ENCODE results near the gene ITGB1BP1.

ITGB1BP1 gene

GRCh38 chr2:9388950-9389911 is 34.1 kb downstream of the ITGB1BP1 start:
- H3K27me3 ChIP-seq (ENCODE audit: insufficient read depth, low read length) = no peaks in the 10 kb centered on the region
- H3K4me3 ChIP-seq (ENCODE audit: low read length) = no peak overlapping the region
- no peak overlapping the region for H3K27ac ChIP-seq (ENCODE audit: low read depth, low read length)
- no peaks in the 10 kb centered on the region for H3K9me3 ChIP-seq (ENCODE audit: insufficient read depth, low read depth, low read length)
- no peak overlapping the region for H3K9ac ChIP-seq (ENCODE audit: low read depth, low read length)
- 90% methylated on average over 28 of the region's 28 CpGs for WGBS
- H3K4me1 ChIP-seq (ENCODE audit: insufficient read depth, low read length) = peaks cover 15% of the 10 kb centered on the region; the same call in 1 of the 2 replicates
- peaks cover 25% of the 10 kb centered on the region; the same call in 1 of the 2 replicates for H3K36me3 ChIP-seq (ENCODE audit: insufficient read depth, low read length)

GRCh38 chr2:9388199-9388681 is 35.1 kb downstream of the ITGB1BP1 start:
- no peak overlapping the region for H3K27ac ChIP-seq (ENCODE audit: low read depth, low read length)
- peaks cover 10% of the 10 kb centered on the region; the same call in 1 of the 2 replicates for H3K4me1 ChIP-seq (ENCODE audit: insufficient read depth, low read length)
- no peak overlapping the region for H3K4me3 ChIP-seq (ENCODE audit: low read length)
- WGBS = 96% methylated on average over 11 of the region's 11 CpGs
- no peaks in the 10 kb centered on the region for H3K9me3 ChIP-seq (ENCODE audit: insufficient read depth, low read depth, low read length)
- peaks cover 24% of the 10 kb centered on the region; the same call in 1 of the 2 replicates for H3K36me3 ChIP-seq (ENCODE audit: insufficient read depth, low read length)
- H3K9ac ChIP-seq (ENCODE audit: low read depth, low read length) = no peak overlapping the region
- H3K27me3 ChIP-seq (ENCODE audit: insufficient read depth, low read length) = no peaks in the 10 kb centered on the region

- Histone ChIP-seq H3K27me3 (ENCODE audit: insufficient read depth, low read length) (no peaks in the 10 kb centered on the region), H3K36me3 (ENCODE audit: insufficient read depth, low read length) (peaks cover 27% of the 10 kb centered on the region), H3K9me3 (ENCODE audit: insufficient read depth, low read depth, low read length) (no peaks in the 10 kb centered on the region), H3K9ac (ENCODE audit: low read depth, low read length) (no peak overlapping the region), H3K27ac (ENCODE audit: low read depth, low read length) (no peak overlapping the region), H3K4me1 (ENCODE audit: insufficient read depth, low read length) (no peaks in the 10 kb centered on the region), H3K4me3 (ENCODE audit: low read length) (no peak overlapping the region)
- WGBS = 93% methylated on average over 6 of the region's 6 CpGs
Observed at GRCh38 chr2:9385841-9386240, 37.5 kb downstream of the ITGB1BP1 start.

GRCh38 chr2:9384521-9384920 is 38.8 kb downstream of the ITGB1BP1 start:
- WGBS = 97% methylated on average over 4 of the region's 4 CpGs
- Histone ChIP-seq H3K4me3 (ENCODE audit: low read length) (no peak overlapping the region), H3K36me3 (ENCODE audit: insufficient read depth, low read length) (peaks cover 25% of the 10 kb centered on the region), H3K27ac (ENCODE audit: low read depth, low read length) (no peak overlapping the region), H3K27me3 (ENCODE audit: insufficient read depth, low read length) (no peaks in the 10 kb centered on the region), H3K4me1 (ENCODE audit: insufficient read depth, low read length) (no peaks in the 10 kb centered on the region), H3K9me3 (ENCODE audit: insufficient read depth, low read depth, low read length) (no peaks in the 10 kb centered on the region), H3K9ac (ENCODE audit: low read depth, low read length) (no peak overlapping the region)

GRCh38 chr2:9382604-9383235 is 40.6 kb downstream of the ITGB1BP1 start:
- no peak overlapping the region for H3K4me3 ChIP-seq (ENCODE audit: low read length)
- H3K4me1 ChIP-seq (ENCODE audit: insufficient read depth, low read length) = peaks cover 10% of the 10 kb centered on the region
- H3K36me3 ChIP-seq (ENCODE audit: insufficient read depth, low read length) = peaks cover 28% of the 10 kb centered on the region
- no peak overlapping the region for H3K9ac ChIP-seq (ENCODE audit: low read depth, low read length)
- H3K9me3 ChIP-seq (ENCODE audit: insufficient read depth, low read depth, low read length) = no peaks in the 10 kb centered on the region
- WGBS = 97% methylated on average over 6 of the region's 6 CpGs
- H3K27me3 ChIP-seq (ENCODE audit: insufficient read depth, low read length) = no peaks in the 10 kb centered on the region
- H3K27ac ChIP-seq (ENCODE audit: low read depth, low read length) = no peak overlapping the region

- H3K4me3 ChIP-seq (ENCODE audit: low read length) = no peak overlapping the region
- WGBS = 93% methylated on average over 18 of the region's 18 CpGs
- H3K27ac ChIP-seq (ENCODE audit: low read depth, low read length) = no peak overlapping the region
- no peaks in the 10 kb centered on the region for H3K27me3 ChIP-seq (ENCODE audit: insufficient read depth, low read length)
- H3K36me3 ChIP-seq (ENCODE audit: insufficient read depth, low read length) = peaks cover 24% of the 10 kb centered on the region
- H3K9ac ChIP-seq (ENCODE audit: low read depth, low read length) = no peak overlapping the region
- no peaks in the 10 kb centered on the region for H3K9me3 ChIP-seq (ENCODE audit: insufficient read depth, low read depth, low read length)
- peaks cover 13% of the 10 kb centered on the region for H3K4me1 ChIP-seq (ENCODE audit: insufficient read depth, low read length)
Observed at GRCh38 chr2:9380702-9381628, 42.4 kb downstream of the ITGB1BP1 start.

- no peak overlapping the region for H3K9ac ChIP-seq (ENCODE audit: low read depth, low read length)
Observed at GRCh38 chr2:9379391-9379755, 44.0 kb downstream of the ITGB1BP1 start.

GRCh38 chr2:9378433-9379390 is 44.6 kb downstream of the ITGB1BP1 start:
- peak overlapping the region; percentile 46; the same call in 1 of the 2 replicates for H3K9ac ChIP-seq (ENCODE audit: low read depth, low read length)
- H3K9me3 ChIP-seq (ENCODE audit: insufficient read depth, low read depth, low read length) = no peaks in the 10 kb centered on the region
- peaks cover 13% of the 10 kb centered on the region for H3K4me1 ChIP-seq (ENCODE audit: insufficient read depth, low read length)
- H3K36me3 ChIP-seq (ENCODE audit: insufficient read depth, low read length) = peaks cover 25% of the 10 kb centered on the region
- H3K4me3 ChIP-seq (ENCODE audit: low read length) = no peak overlapping the region
- WGBS = 86% methylated on average over 30 of the region's 30 CpGs
- no peaks in the 10 kb centered on the region for H3K27me3 ChIP-seq (ENCODE audit: insufficient read depth, low read length)
- peak overlapping the region; percentile 52; the same call in 1 of the 2 replicates for H3K27ac ChIP-seq (ENCODE audit: low read depth, low read length)

More at GRCh38 chr2:9379391-9379755, 44.0 kb downstream of the ITGB1BP1 start:
- Histone ChIP-seq H3K27me3 (ENCODE audit: insufficient read depth, low read length) (no peaks in the 10 kb centered on the region), H3K4me3 (ENCODE audit: low read length) (no peak overlapping the region), H3K27ac (ENCODE audit: low read depth, low read length) (no peak overlapping the region), H3K36me3 (ENCODE audit: insufficient read depth, low read length) (peaks cover 20% of the 10 kb centered on the region), H3K4me1 (ENCODE audit: insufficient read depth, low read length) (peaks cover 13% of the 10 kb centered on the region), H3K9me3 (ENCODE audit: insufficient read depth, low read depth, low read length) (no peaks in the 10 kb centered on the region)
- WGBS = 97% methylated on average over 5 of the region's 5 CpGs

GRCh38 chr2:9377461-9378097 is 45.7 kb downstream of the ITGB1BP1 start:
- H3K9me3 ChIP-seq (ENCODE audit: insufficient read depth, low read depth, low read length) = no peaks in the 10 kb centered on the region
- H3K36me3 ChIP-seq (ENCODE audit: insufficient read depth, low read length) = peaks cover 22% of the 10 kb centered on the region
- no peaks in the 10 kb centered on the region for H3K27me3 ChIP-seq (ENCODE audit: insufficient read depth, low read length)
- H3K9ac ChIP-seq (ENCODE audit: low read depth, low read length) = no peak overlapping the region
- 79% methylated on average over 8 of the region's 9 CpGs for WGBS
- no peak overlapping the region for H3K4me3 ChIP-seq (ENCODE audit: low read length)
- no peak overlapping the region; the same call in 1 of the 2 replicates for H3K27ac ChIP-seq (ENCODE audit: low read depth, low read length)
- H3K4me1 ChIP-seq (ENCODE audit: insufficient read depth, low read length) = peaks cover 13% of the 10 kb centered on the region
